GM21529 (cell line): ENCODE results near the gene RNASE7.

Source experiments
- ATAC-seq: cut with Tn5 transposase; IDR thresholded peaks from one replicate; pipeline ENCODE4 v1.9.1; 2021; ENCODE audit not compliant: unreplicated experiment

Gene RNASE7

GRCh38 chr14:21066882-21067502 lies 24.8 kb downstream of the RNASE7 start:
- no peak for ATAC-seq

- ATAC-seq: no peak
Observed at GRCh38 chr14:21068521-21069387, 26.6 kb downstream of the RNASE7 start.

GRCh38 chr14:21069388-21070082 lies 27.4 kb downstream of the RNASE7 start:
- ATAC-seq: no peak

GRCh38 chr14:21070083-21070609 lies 28.0 kb downstream of the RNASE7 start, which contains the start of gene ARHGEF40:
TSS of gene ARHGEF40 (plus strand) at chr14:21070304. CDS start at chr14:21070397, 93 bp downstream.
- ATAC-seq: no peak

- ATAC-seq: no peak
Observed at GRCh38 chr14:21070610-21071224, 28.6 kb downstream of the RNASE7 start.

GRCh38 chr14:21071225-21072030 lies 29.3 kb downstream of the RNASE7 start:
- ATAC-seq: peak; percentile 81

- ATAC-seq: no peak
Observed at GRCh38 chr14:21072031-21072473, 29.9 kb downstream of the RNASE7 start.

- no peak for ATAC-seq
Observed at GRCh38 chr14:21072781-21073339, 30.7 kb downstream of the RNASE7 start.

GRCh38 chr14:21073921-21074320 lies 31.8 kb downstream of the RNASE7 start:
- no peak for ATAC-seq

GRCh38 chr14:21074398-21075272 lies 32.5 kb downstream of the RNASE7 start:
- ATAC-seq: no peak

- ATAC-seq: no peak
Observed at GRCh38 chr14:21075719-21076437, 33.7 kb downstream of the RNASE7 start.

GRCh38 chr14:21077672-21078071 lies 35.5 kb downstream of the RNASE7 start:
- ATAC-seq: no peak

- ATAC-seq: no peak
Observed at GRCh38 chr14:21078287-21078686, 36.1 kb downstream of the RNASE7 start.

GRCh38 chr14:21078726-21079125 lies 36.6 kb downstream of the RNASE7 start:
- ATAC-seq: no peak

GRCh38 chr14:21081521-21082142 lies 39.5 kb downstream of the RNASE7 start:
- no peak for ATAC-seq

- no peak for ATAC-seq
Observed at GRCh38 chr14:21083565-21084325, 41.6 kb downstream of the RNASE7 start.

- no peak for ATAC-seq
Observed at GRCh38 chr14:21084396-21084795, 42.2 kb downstream of the RNASE7 start.
